ENCODE data around the gene P2RY1. TPM values are rescaled to one million over a fixed set of nuclear protein-coding genes. Genes with fewer than 3 reads are reported as not detected.

Gene P2RY1
- total RNA-seq, 2 donors from 2014 or later: 9.7 to 27.8 TPM

- no peaks in the 10 kb centered on the region for H3K36me3 ChIP-seq
- TF ChIP-seq, protein P1, sequence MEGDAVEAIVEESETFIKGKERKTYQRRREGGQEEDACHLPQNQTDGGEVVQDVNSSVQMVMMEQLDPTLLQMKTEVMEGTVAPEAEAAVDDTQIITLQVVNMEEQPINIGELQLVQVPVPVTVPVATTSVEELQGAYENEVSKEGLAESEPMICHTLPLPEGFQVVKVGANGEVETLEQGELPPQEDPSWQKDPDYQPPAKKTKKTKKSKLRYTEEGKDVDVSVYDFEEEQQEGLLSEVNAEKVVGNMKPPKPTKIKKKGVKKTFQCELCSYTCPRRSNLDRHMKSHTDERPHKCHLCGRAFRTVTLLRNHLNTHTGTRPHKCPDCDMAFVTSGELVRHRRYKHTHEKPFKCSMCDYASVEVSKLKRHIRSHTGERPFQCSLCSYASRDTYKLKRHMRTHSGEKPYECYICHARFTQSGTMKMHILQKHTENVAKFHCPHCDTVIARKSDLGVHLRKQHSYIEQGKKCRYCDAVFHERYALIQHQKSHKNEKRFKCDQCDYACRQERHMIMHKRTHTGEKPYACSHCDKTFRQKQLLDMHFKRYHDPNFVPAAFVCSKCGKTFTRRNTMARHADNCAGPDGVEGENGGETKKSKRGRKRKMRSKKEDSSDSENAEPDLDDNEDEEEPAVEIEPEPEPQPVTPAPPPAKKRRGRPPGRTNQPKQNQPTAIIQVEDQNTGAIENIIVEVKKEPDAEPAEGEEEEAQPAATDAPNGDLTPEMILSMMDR (IDR thresholded peaks at IDR 0.05): no peak
Observed at GRCh38 chr3:152797751-152798432, 37.0 kb upstream of the P2RY1 start.

GRCh38 chr3:152811974-152812760 lies 22.8 kb upstream of the P2RY1 start:
- Histone ChIP-seq H3K9me3 (no peaks in the 10 kb centered on the region), H3K4me1 (no peaks in the 10 kb centered on the region), H3K27me3 (no peaks in the 10 kb centered on the region), H3K4me3 (no peak overlapping the region), H3K27ac (no peak overlapping the region), H3K36me3 (no peaks in the 10 kb centered on the region), H3K9ac (ENCODE audit: low read depth in 2 of 2, low read length in 2 of 2) (no peak overlapping the region)
- intact Hi-C loops (cut with DNase I): no loop called here
- TF ChIP-seq, protein P1 (IDR thresholded peaks at IDR 0.05): no peak
- DNase-seq: no peak

More at GRCh38 chr3:152797751-152798432, 37.0 kb upstream of the P2RY1 start:
- H3K9me3 ChIP-seq: no peaks in the 10 kb centered on the region
- no peak for DNase-seq
- intact Hi-C loops (cut with DNase I): no loop called here
- H3K27ac ChIP-seq: no peak overlapping the region
- H3K9ac ChIP-seq (ENCODE audit: low read depth in 2 of 2, low read length in 2 of 2): no peak overlapping the region
- no peak overlapping the region for H3K4me3 ChIP-seq
- no peaks in the 10 kb centered on the region for H3K4me1 ChIP-seq
- H3K27me3 ChIP-seq: no peaks in the 10 kb centered on the region

- Histone ChIP-seq H3K4me1 (no peaks in the 10 kb centered on the region), H3K4me3 (no peak overlapping the region), H3K9me3 (no peaks in the 10 kb centered on the region), H3K27me3 (no peaks in the 10 kb centered on the region), H3K9ac (ENCODE audit: low read depth in 2 of 2, low read length in 2 of 2) (no peak overlapping the region), H3K27ac (no peak overlapping the region), H3K36me3 (no peaks in the 10 kb centered on the region)
- TF ChIP-seq, protein P1 (IDR thresholded peaks at IDR 0.05): no peak
- no peak for DNase-seq
- intact Hi-C loops (cut with DNase I): no loop called here
Observed at GRCh38 chr3:152817400-152817799, 17.5 kb upstream of the P2RY1 start.

- no peaks in the 10 kb centered on the region for H3K36me3 ChIP-seq
- H3K27me3 ChIP-seq: no peaks in the 10 kb centered on the region
- no peak for DNase-seq
- intact Hi-C loops (cut with DNase I): no loop called here
- H3K9me3 ChIP-seq: no peaks in the 10 kb centered on the region
- no peak overlapping the region for H3K27ac ChIP-seq
- H3K9ac ChIP-seq (ENCODE audit: low read depth in 2 of 2, low read length in 2 of 2): no peak overlapping the region
- H3K4me1 ChIP-seq: no peaks in the 10 kb centered on the region
- TF ChIP-seq, protein P1 (IDR thresholded peaks at IDR 0.05): no peak
- H3K4me3 ChIP-seq: no peak overlapping the region
Observed at GRCh38 chr3:152818027-152818426, 16.9 kb upstream of the P2RY1 start.

DNA sequence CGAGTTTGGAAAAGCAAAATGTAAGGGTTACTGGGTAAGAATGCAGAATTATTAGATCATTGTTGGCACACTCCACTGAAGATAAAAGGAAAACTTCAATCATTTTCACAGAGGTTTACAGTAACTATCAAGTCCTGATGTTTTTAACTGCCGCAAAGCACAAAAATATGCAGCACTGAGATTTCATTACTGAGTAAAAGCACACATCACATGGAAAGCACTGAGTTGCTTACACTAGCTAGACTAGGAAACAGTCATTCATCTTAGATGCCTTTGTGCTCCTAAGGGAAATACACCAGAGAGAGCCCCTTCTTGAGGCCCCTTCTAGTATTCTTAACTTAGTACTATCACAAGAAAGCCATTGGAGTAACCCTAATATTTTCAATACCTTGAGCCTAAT lies 11.8 kb upstream of the P2RY1 start:
- no peaks in the 10 kb centered on the region for H3K27me3 ChIP-seq
- DNase-seq: no peak
- no peak overlapping the region for H3K4me3 ChIP-seq
- no peaks in the 10 kb centered on the region for H3K4me1 ChIP-seq
- no peaks in the 10 kb centered on the region for H3K36me3 ChIP-seq
- intact Hi-C loops (cut with DNase I): no loop called here
- H3K9me3 ChIP-seq: no peaks in the 10 kb centered on the region
- no peak overlapping the region for H3K9ac ChIP-seq (ENCODE audit: low read depth in 2 of 2, low read length in 2 of 2)
- TF ChIP-seq, protein P1 (IDR thresholded peaks at IDR 0.05): no peak
- no peak overlapping the region for H3K27ac ChIP-seq

Measured in colonic mucosa (tissue), 4 donors.